HepG2 (cell line): ENCODE measurements around the gene RABEPK. TPM values are rescaled to one million over a fixed set of nuclear protein-coding genes. Genes with fewer than 3 reads are reported as not detected.

ENCODE experiments used
- AHDC1 ChIP-seq: sonication (generic); formaldehyde crosslinking; IDR thresholded peaks from 2 replicates; pipeline ENCODE4 v1.5.1; 2020; ENCODE audit warnings: mild to moderate bottlenecking, missing genetic modification reagents, borderline replicate concordance
- CBFB ChIP-seq: sonication (generic); formaldehyde crosslinking; IDR thresholded peaks from 2 replicates; pipeline ENCODE4 v1.4.0; 2020; ENCODE audit warnings: missing genetic modification reagents
- CREB3 ChIP-seq: sonication (generic); formaldehyde crosslinking; IDR thresholded peaks from 2 replicates; pipeline ENCODE4 v1.5.0; 2020; ENCODE audit warnings: missing genetic modification reagents
- ELF1 ChIP-seq: sonication (generic); formaldehyde crosslinking; IDR thresholded peaks from 2 replicates; pipeline ENCODE4 v1.4.0; 2020; ENCODE audit warnings: missing genetic modification reagents
- GMEB2 ChIP-seq: IDR thresholded peaks from 2 replicates; pipeline ENCODE4 v1.6.1; 2016; ENCODE audit warnings: missing biosample characterization, missing genetic modification reagents, low read depth
- KLF15 ChIP-seq: sonication (generic); formaldehyde crosslinking; IDR thresholded peaks from 2 replicates; pipeline ENCODE4 v1.8.1; 2023; ENCODE audit warnings: borderline replicate concordance, mild to moderate bottlenecking, inconsistent platforms, missing genetic modification reagents, mixed read lengths
- MXI1 ChIP-seq: IDR thresholded peaks from 3 replicates; pipeline ENCODE4 v1.6.1; 2012; ENCODE audit warnings: low read depth, low read length, inconsistent platforms, borderline replicate concordance
- PRDM4 ChIP-seq: sonication (generic); formaldehyde crosslinking; IDR thresholded peaks from 2 replicates; pipeline ENCODE4 v1.9.0; 2021; ENCODE audit warnings: missing genetic modification reagents, borderline replicate concordance
- SMYD3 ChIP-seq: sonication (generic); formaldehyde crosslinking; IDR thresholded peaks from 2 replicates; pipeline ENCODE4 v1.8.1; 2023; ENCODE audit warnings: mild to moderate bottlenecking, missing genetic modification reagents
- TP53 ChIP-seq: sonication (generic); formaldehyde crosslinking; conservative IDR thresholded peaks from 2 replicates; pipeline ENCODE4 v1.4.0; 2020; ENCODE audit warnings: missing genetic modification reagents
- YEATS4 ChIP-seq: sonication (generic); formaldehyde crosslinking; IDR thresholded peaks from 2 replicates; pipeline ENCODE4 v1.4.0; 2020; ENCODE audit warnings: missing genetic modification reagents, borderline replicate concordance
- ZBTB7A ChIP-seq: sonication (generic); formaldehyde crosslinking; IDR thresholded peaks from 2 replicates; pipeline ENCODE4 v1.8.0; 2022; ENCODE audit warnings: mild to moderate bottlenecking, missing genetic modification reagents
- ZNF20 ChIP-seq: sonication (generic); formaldehyde crosslinking; IDR thresholded peaks from 2 replicates; pipeline ENCODE4 v1.4.0; 2020; ENCODE audit warnings: mild to moderate bottlenecking, moderate library complexity, missing genetic modification reagents
- ZNF326 ChIP-seq: sonication (generic); formaldehyde crosslinking; IDR thresholded peaks from 2 replicates; pipeline ENCODE4 v1.4.0; 2020; ENCODE audit warnings: missing genetic modification reagents, borderline replicate concordance
- ZNF34 ChIP-seq: sonication (generic); formaldehyde crosslinking; IDR thresholded peaks from 2 replicates; pipeline ENCODE4 v1.4.0; 2020; ENCODE audit warnings: mild to moderate bottlenecking, missing genetic modification reagents, borderline replicate concordance
- ZNF354B ChIP-seq: sonication (generic); formaldehyde crosslinking; IDR thresholded peaks from 2 replicates; pipeline ENCODE4 v1.8.0; 2022; ENCODE audit warnings: mild to moderate bottlenecking, missing genetic modification reagents
- ZNF431 ChIP-seq: sonication (generic); formaldehyde crosslinking; IDR thresholded peaks from 2 replicates; pipeline ENCODE4 v1.9.0; 2022; ENCODE audit warnings: missing genetic modification reagents, low read depth, mild to moderate bottlenecking, borderline replicate concordance
- ZNF841 ChIP-seq: sonication (generic); formaldehyde crosslinking; IDR thresholded peaks from 2 replicates; pipeline ENCODE4 v1.8.1; 2023; ENCODE audit warnings: missing genetic modification reagents, borderline replicate concordance
- polyA plus RNA-seq, 8 experiments: library from polyadenylated mRNA; depleted of rRNA in 3 of 8; stranded (reverse) in 7 of 8; unstranded in 1 of 8; fragments of >200 nt; fragmentation: Illumina TruSeq in 4 of 8; extraction: Trizol in 4 of 8; gene quantifications; 2 replicates each; pipeline versions ENCODE4 v1.2.1 to v1.2.3, GENCODE V29; 2011 to 2016; ENCODE audit warnings: low read depth in 4 of 8, missing spikeins in 1 of 8, mixed read lengths in 1 of 8; ENCODE audit not compliant: insufficient read depth in 1 of 8
- total RNA-seq, 5 experiments: library from RNA; depleted of rRNA; stranded (reverse); fragments of >200 nt; fragmentation: Illumina TruSeq; extraction: Trizol; gene quantifications; 2 replicates each; pipeline ENCODE4 v1.2.3, GENCODE V29; 2016; ENCODE audit warnings: low read depth in 1 of 5

Gene RABEPK
- total and polyA plus RNA-seq, 2 of the 13 experiments (the other 11 are each of a cell fraction or from before 2014, with no cell fraction given): 75.5 to 90.0 TPM

- no peak for TF ChIP-seq PRDM4 (CRISPR knock-in tag)
- peak; percentile 59; the same call in 1 of the 3 replicates for TF ChIP-seq MXI1
- TF ChIP-seq TP53: no peak
- TF ChIP-seq ZNF20 (CRISPR knock-in tag): no peak
- no peak; the same call in 1 of the 2 replicates for TF ChIP-seq ZNF841
- peak; percentile 34; the same call in 1 of the 2 replicates for TF ChIP-seq ZNF431
- peak; percentile 98 for TF ChIP-seq ELF1 (CRISPR knock-in tag)
- 0 out of 2 replicates have a peak, but pooled peaks have one; percentile 75 for TF ChIP-seq ZNF34 (CRISPR knock-in tag)
- TF ChIP-seq CREB3 (CRISPR knock-in tag): no peak
- TF ChIP-seq ZBTB7A (CRISPR knock-in tag): no peak
- peak; percentile 62; the same call in 1 of the 2 replicates for TF ChIP-seq AHDC1 (CRISPR knock-in tag)
- TF ChIP-seq GMEB2 (CRISPR knock-in tag): peak; percentile 67; the same call in 1 of the 2 replicates
- TF ChIP-seq YEATS4: 0 out of 2 replicates have a peak, but pooled peaks have one; percentile 72
- no peak for TF ChIP-seq CBFB
- TF ChIP-seq ZNF326 (CRISPR knock-in tag): no peak
- TF ChIP-seq KLF15 (CRISPR knock-in tag): no peak
- no peak for TF ChIP-seq ZNF354B (CRISPR knock-in tag)
- no peak for TF ChIP-seq SMYD3 (CRISPR knock-in tag)
Measured at GRCh38 chr9:125261501-125262293, 61.4 kb downstream of the RABEPK start, which contains the start of gene GAPVD1 (continued).
